ENCODE data around the gene OSGEP. TPM values are rescaled to one million over a fixed set of nuclear protein-coding genes. Genes with fewer than 3 reads are reported as not detected.

Gene OSGEP
- total RNA-seq, 1 experiment from 2014 or later = 50.8 TPM

DNA sequence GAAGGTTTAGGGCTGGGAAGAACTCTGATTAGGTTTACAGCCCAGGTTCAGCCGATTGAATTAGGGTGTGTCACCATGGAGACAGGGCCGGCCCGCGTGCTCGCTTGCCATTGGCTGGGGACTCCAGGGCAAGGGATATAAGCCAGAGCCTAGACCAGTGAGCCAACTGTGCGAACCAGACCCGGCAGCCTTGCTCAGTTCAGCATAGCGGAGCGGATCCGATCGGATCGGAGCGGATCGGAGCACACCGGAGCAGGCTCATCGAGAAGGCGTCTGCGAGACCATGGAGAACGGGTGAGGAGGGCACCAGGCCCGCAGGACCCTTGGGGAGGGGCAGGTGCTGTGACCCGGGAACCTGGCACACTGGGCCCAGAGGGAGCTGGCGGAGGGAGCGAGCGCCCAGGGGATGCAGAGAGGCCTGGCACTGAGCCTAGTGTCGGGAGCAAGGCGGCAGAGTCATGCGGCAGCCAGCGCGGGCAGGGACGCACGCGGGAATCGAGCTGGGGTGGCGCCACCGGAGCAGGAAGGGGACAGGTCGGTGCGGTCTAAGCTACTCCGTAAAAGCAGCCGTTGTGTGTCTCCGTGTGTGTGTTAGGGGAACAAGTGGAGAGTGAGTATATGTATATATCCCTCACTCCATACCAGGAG is 14.8 kb upstream of the OSGEP start, which contains the start of gene PNP:
Gene PNP, plus strand, starts transcription at position 165 of the 648 bp plus-strand sequence. Its CDS starts 119 bp downstream, at position 284.
- Mint-ChIP-seq H3K27me3 (ENCODE audit: low read depth) (no peaks in the 10 kb centered on the region; the same call in 1 of the 2 replicates), H3K36me3 (ENCODE audit: insufficient read depth in 1 of 3, low read depth in 3 of 3) (peaks cover 21 to 39% (median 30%) of the 10 kb centered on the region in 3 experiments; a peak in 6 of 7 replicates), H3K9me3 (no peaks in the 10 kb centered on the region), H3K27ac (peak within 1 kb of the TSS; percentile 76 to 97 (median 94)), H3K4me1 (peaks cover 20 to 21% of the 10 kb centered on the region in 2 experiments), H3K4me3 (peak within 1 kb of the TSS; percentile 97)
- no peaks in the 10 kb centered on the region for H3K9me3 ChIP-seq (ENCODE audit: control insufficient read depth, low read depth, low read length)
- DNase-seq = peak; percentile 94
- H4K91ac ChIP-seq (ENCODE audit: insufficient read length, low read depth, low read length) = no peak within 1 kb of the TSS
- H3K56ac ChIP-seq (ENCODE audit: insufficient read length, low read depth, low read length) = no peak within 1 kb of the TSS
- peak within 1 kb of the TSS; percentile 87 for H3K9ac ChIP-seq (ENCODE audit: extremely low read depth, insufficient read length, low read length)
- no peak within 1 kb of the TSS for H2AK5ac ChIP-seq (ENCODE audit: insufficient read length, low read length)
- no peak within 1 kb of the TSS for H2BK15ac ChIP-seq (ENCODE audit: low read depth, low read length)
- peaks cover 9% of the 10 kb centered on the region for H3K79me1 ChIP-seq (ENCODE audit: insufficient read depth, low read depth, low read length, poor library complexity, severe bottlenecking)
- peak within 1 kb of the TSS; percentile 52 for H2BK12ac ChIP-seq (ENCODE audit: insufficient read length, low read depth, low read length)
- H2BK20ac ChIP-seq (ENCODE audit: low read depth, low read length, poor library complexity, severe bottlenecking) = no peak within 1 kb of the TSS
- H2AFZ ChIP-seq (ENCODE audit: low read length) = peak within 1 kb of the TSS; percentile 96
- no peak within 1 kb of the TSS for H3K27ac ChIP-seq (ENCODE audit: insufficient read length, low read depth, low read length)
- H3K14ac ChIP-seq (ENCODE audit: insufficient read depth, low read length) = peak within 1 kb of the TSS; percentile 92
- H3K4me2 ChIP-seq (ENCODE audit: insufficient read depth, insufficient read length, low read length) = peak within 1 kb of the TSS; percentile 96
- H4K8ac ChIP-seq (replicated peaks; ENCODE audit: insufficient read length, low read depth, low read length) = peak within 1 kb of the TSS; percentile 5
- H4K5ac ChIP-seq (ENCODE audit: insufficient read length, low read depth, low read length) = peak within 1 kb of the TSS; percentile 23
- no peak within 1 kb of the TSS for H2BK120ac ChIP-seq (ENCODE audit: low read depth, low read length, poor library complexity, severe bottlenecking)
- peaks cover 2% of the 10 kb centered on the region for H4K20me1 ChIP-seq (ENCODE audit: control insufficient read depth, insufficient read depth, insufficient read length)
- H3K27me3 ChIP-seq (ENCODE audit: insufficient read depth, low read length) = no peaks in the 10 kb centered on the region; the same call in 1 of the 2 replicates
- peaks cover 11% of the 10 kb centered on the region; the same call in 1 of the 2 replicates for H3K79me2 ChIP-seq (ENCODE audit: insufficient read depth, low read length)
- no peak within 1 kb of the TSS for H2BK5ac ChIP-seq (ENCODE audit: insufficient read length, low read length)
- peaks cover 15% of the 10 kb centered on the region for H3K23me2 ChIP-seq (ENCODE audit: insufficient read length, low read depth, low read length, poor library complexity, severe bottlenecking)
- WGBS (ENCODE audit: extremely low coverage, insufficient read length, low lambda C conversion rate) = no CpG with 5 or more reads among the region's 40 CpGs
- no peaks in the 10 kb centered on the region for H3K4me1 ChIP-seq (ENCODE audit: insufficient read depth, low read length)
- TF ChIP-seq, protein P1, sequence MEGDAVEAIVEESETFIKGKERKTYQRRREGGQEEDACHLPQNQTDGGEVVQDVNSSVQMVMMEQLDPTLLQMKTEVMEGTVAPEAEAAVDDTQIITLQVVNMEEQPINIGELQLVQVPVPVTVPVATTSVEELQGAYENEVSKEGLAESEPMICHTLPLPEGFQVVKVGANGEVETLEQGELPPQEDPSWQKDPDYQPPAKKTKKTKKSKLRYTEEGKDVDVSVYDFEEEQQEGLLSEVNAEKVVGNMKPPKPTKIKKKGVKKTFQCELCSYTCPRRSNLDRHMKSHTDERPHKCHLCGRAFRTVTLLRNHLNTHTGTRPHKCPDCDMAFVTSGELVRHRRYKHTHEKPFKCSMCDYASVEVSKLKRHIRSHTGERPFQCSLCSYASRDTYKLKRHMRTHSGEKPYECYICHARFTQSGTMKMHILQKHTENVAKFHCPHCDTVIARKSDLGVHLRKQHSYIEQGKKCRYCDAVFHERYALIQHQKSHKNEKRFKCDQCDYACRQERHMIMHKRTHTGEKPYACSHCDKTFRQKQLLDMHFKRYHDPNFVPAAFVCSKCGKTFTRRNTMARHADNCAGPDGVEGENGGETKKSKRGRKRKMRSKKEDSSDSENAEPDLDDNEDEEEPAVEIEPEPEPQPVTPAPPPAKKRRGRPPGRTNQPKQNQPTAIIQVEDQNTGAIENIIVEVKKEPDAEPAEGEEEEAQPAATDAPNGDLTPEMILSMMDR (conservative IDR thresholded peaks at IDR 0.05) = no peak
- no peak within 1 kb of the TSS for H3K4ac ChIP-seq (ENCODE audit: low read depth, low read length)
- H3K23ac ChIP-seq (ENCODE audit: insufficient read length, low read depth, low read length) = no peak within 1 kb of the TSS
- H3T11ph ChIP-seq (ENCODE audit: low read length) = no peak within 1 kb of the TSS
- peak within 1 kb of the TSS; percentile 87 for H3K18ac ChIP-seq (ENCODE audit: insufficient read length, low read depth, low read length)
